ENCODE results near the gene MAD1L1.

The MAD1L1 gene

DNA sequence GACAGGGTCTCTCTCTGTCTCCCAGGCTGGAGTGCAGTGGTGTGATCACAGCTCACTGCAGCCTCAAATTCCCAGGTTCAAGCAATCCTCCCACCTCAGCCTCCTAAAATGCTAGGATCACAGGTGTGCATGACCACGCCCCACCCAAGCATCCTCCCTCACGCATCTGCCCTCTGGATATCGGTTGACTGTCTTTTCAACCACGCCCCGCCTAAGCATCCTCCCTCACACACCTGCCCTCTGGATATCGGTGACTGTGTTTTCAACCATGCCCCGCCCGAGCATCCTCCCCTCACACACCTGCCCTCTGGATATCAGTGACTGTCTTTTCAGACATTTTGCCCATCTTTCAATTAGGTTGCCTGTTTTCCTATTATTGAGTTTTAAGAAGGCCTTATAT, 140.5 kb downstream of the MAD1L1 start:
- H3K36me3 ChIP-seq (ENCODE audit: control insufficient read depth, insufficient read depth, low read length): no peaks in the 10 kb centered on the region
- no peaks in the 10 kb centered on the region for H3K27me3 ChIP-seq (replicated peaks; ENCODE audit: control insufficient read depth, insufficient read depth, low read length, poor library complexity, severe bottlenecking)
- no peak overlapping the region for H3K4me3 ChIP-seq (ENCODE audit: insufficient read depth, low read depth, low read length, poor library complexity, severe bottlenecking)
- H3K4me1 ChIP-seq (ENCODE audit: control insufficient read depth, insufficient read depth, low read length, poor library complexity, severe bottlenecking): no peaks in the 10 kb centered on the region
- no peak overlapping the region for H3K27ac ChIP-seq (ENCODE audit: insufficient read depth, low read length, poor library complexity, severe bottlenecking)
- no peaks in the 10 kb centered on the region for H3K9me3 ChIP-seq (ENCODE audit: control insufficient read depth, low read length)
- no peak for DNase-seq

DNA sequence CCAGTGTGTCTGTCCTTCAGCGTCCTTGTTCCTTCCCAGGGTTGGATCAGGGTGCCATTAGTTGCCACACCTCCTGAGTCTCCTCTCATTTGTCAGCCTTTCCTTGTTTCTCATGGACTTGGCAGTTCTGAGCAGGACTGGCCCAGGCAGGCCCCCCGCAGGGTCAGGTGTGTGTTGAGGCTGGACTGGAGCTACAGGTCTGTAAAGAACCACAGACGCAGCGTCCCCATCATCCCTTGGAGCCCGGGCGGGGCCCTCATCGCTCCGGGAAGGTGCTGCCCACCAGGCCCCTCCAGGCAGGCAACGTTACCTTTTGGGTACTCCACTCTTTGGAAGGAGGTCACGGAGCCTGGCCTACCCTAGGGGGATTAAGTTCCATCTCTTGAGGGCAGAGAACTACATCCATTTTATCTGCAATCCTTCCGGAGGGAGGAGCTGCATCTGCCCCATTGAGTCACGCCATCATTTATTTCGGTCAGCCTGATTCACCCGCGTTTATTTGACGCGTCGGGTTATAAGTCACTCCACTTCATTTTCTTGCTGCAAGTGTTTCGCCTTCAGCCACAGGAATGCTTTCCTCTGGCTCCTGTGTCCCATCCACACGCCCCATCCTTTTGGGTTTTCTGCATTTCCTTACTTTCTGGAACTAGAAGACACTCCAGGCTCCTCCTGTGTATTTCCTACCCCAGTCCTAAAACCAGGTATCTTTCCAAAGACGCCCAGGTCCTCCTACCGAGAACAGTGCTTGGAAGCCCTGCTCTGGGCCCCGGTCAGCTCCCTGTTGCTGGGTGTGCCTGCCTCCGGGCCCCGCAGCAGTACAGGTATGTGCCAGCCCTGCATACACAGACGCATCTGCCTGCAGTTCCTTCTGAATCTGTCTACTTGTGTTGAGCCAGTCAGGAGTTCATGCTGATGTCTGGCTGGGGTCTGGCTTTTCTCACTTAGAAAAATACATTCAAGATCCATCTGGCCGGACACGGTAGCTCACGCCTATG, 141.9 kb downstream of the MAD1L1 start:
- no peaks in the 10 kb centered on the region for H3K27me3 ChIP-seq (replicated peaks; ENCODE audit: control insufficient read depth, insufficient read depth, low read length, poor library complexity, severe bottlenecking)
- no peaks in the 10 kb centered on the region for H3K36me3 ChIP-seq (ENCODE audit: control insufficient read depth, insufficient read depth, low read length)
- H3K27ac ChIP-seq (ENCODE audit: insufficient read depth, low read length, poor library complexity, severe bottlenecking): no peak overlapping the region
- H3K4me1 ChIP-seq (ENCODE audit: control insufficient read depth, insufficient read depth, low read length, poor library complexity, severe bottlenecking): no peaks in the 10 kb centered on the region
- no peaks in the 10 kb centered on the region for H3K9me3 ChIP-seq (ENCODE audit: control insufficient read depth, low read length)
- no peak overlapping the region for H3K4me3 ChIP-seq (ENCODE audit: insufficient read depth, low read depth, low read length, poor library complexity, severe bottlenecking)
- DNase-seq: no peak

DNA sequence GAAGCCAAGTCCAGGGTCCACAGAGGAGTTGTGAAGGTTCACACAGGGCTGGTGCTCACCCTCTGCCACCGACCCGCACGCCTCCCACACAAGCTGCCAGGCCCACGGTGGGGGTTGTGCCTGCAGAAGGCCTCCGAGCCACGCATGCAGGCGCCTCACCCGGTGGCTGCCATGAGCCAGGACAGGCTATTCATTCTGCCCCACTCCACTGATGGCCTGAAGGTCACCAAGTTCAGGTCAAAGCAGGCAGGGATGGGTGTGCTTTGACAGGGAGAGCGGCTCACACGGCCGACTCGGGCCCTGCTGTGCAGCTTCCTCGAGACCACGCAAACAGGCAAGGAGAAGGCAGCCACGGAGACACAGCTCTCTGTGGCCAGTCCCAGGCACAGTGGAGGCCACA, 143.9 kb downstream of the MAD1L1 start:
- Histone ChIP-seq H3K4me1 (ENCODE audit: control insufficient read depth, insufficient read depth, low read length, poor library complexity, severe bottlenecking) (no peaks in the 10 kb centered on the region), H3K27me3 (replicated peaks; ENCODE audit: control insufficient read depth, insufficient read depth, low read length, poor library complexity, severe bottlenecking) (no peaks in the 10 kb centered on the region), H3K4me3 (ENCODE audit: insufficient read depth, low read depth, low read length, poor library complexity, severe bottlenecking) (no peak overlapping the region), H3K27ac (ENCODE audit: insufficient read depth, low read length, poor library complexity, severe bottlenecking) (no peak overlapping the region), H3K36me3 (ENCODE audit: control insufficient read depth, insufficient read depth, low read length) (no peaks in the 10 kb centered on the region), H3K9me3 (ENCODE audit: control insufficient read depth, low read length) (no peaks in the 10 kb centered on the region)
- no peak for DNase-seq

- Histone ChIP-seq H3K27me3 (replicated peaks; ENCODE audit: control insufficient read depth, insufficient read depth, low read length, poor library complexity, severe bottlenecking) (no peaks in the 10 kb centered on the region), H3K9me3 (ENCODE audit: control insufficient read depth, low read length) (no peaks in the 10 kb centered on the region), H3K36me3 (ENCODE audit: control insufficient read depth, insufficient read depth, low read length) (no peaks in the 10 kb centered on the region), H3K27ac (ENCODE audit: insufficient read depth, low read length, poor library complexity, severe bottlenecking) (no peak overlapping the region), H3K4me3 (ENCODE audit: insufficient read depth, low read depth, low read length, poor library complexity, severe bottlenecking) (no peak overlapping the region), H3K4me1 (ENCODE audit: control insufficient read depth, insufficient read depth, low read length, poor library complexity, severe bottlenecking) (no peaks in the 10 kb centered on the region)
- DNase-seq: no peak
Observed at GRCh38 chr7:2087744-2088143, 145.0 kb downstream of the MAD1L1 start.

DNA sequence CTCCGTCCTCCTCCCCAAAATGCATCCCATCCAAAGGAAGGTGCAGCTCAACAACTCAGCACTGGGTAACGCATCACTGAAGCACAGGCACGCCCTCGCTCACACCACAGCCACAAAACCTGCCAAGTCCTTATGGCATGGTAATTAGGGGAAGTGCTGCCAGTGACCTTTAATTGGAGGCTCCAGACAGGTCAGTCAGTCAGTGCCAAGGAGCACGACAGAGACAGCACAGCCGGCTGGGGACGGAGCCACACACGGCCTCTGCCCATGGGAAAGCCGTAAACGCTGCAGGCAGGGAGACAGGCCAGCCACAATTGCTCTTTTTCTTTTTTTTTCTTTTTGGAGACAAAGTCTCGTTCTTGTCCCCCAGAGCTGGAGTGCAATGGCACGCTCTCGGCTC, 146.5 kb downstream of the MAD1L1 start:
- Histone ChIP-seq H3K4me1 (ENCODE audit: control insufficient read depth, insufficient read depth, low read length, poor library complexity, severe bottlenecking) (no peaks in the 10 kb centered on the region), H3K36me3 (ENCODE audit: control insufficient read depth, insufficient read depth, low read length) (no peaks in the 10 kb centered on the region), H3K4me3 (ENCODE audit: insufficient read depth, low read depth, low read length, poor library complexity, severe bottlenecking) (no peak overlapping the region), H3K27me3 (replicated peaks; ENCODE audit: control insufficient read depth, insufficient read depth, low read length, poor library complexity, severe bottlenecking) (no peaks in the 10 kb centered on the region), H3K27ac (ENCODE audit: insufficient read depth, low read length, poor library complexity, severe bottlenecking) (no peak overlapping the region), H3K9me3 (ENCODE audit: control insufficient read depth, low read length) (no peaks in the 10 kb centered on the region)
- DNase-seq: no peak

GRCh38 chr7:2085804-2086203, 146.9 kb downstream of the MAD1L1 start:
- H3K4me3 ChIP-seq (ENCODE audit: insufficient read depth, low read depth, low read length, poor library complexity, severe bottlenecking): no peak overlapping the region
- H3K27ac ChIP-seq (ENCODE audit: insufficient read depth, low read length, poor library complexity, severe bottlenecking): no peak overlapping the region
- H3K27me3 ChIP-seq (replicated peaks; ENCODE audit: control insufficient read depth, insufficient read depth, low read length, poor library complexity, severe bottlenecking): no peaks in the 10 kb centered on the region
- no peaks in the 10 kb centered on the region for H3K9me3 ChIP-seq (ENCODE audit: control insufficient read depth, low read length)
- no peaks in the 10 kb centered on the region for H3K4me1 ChIP-seq (ENCODE audit: control insufficient read depth, insufficient read depth, low read length, poor library complexity, severe bottlenecking)
- H3K36me3 ChIP-seq (ENCODE audit: control insufficient read depth, insufficient read depth, low read length): no peaks in the 10 kb centered on the region
- DNase-seq: no peak

DNA sequence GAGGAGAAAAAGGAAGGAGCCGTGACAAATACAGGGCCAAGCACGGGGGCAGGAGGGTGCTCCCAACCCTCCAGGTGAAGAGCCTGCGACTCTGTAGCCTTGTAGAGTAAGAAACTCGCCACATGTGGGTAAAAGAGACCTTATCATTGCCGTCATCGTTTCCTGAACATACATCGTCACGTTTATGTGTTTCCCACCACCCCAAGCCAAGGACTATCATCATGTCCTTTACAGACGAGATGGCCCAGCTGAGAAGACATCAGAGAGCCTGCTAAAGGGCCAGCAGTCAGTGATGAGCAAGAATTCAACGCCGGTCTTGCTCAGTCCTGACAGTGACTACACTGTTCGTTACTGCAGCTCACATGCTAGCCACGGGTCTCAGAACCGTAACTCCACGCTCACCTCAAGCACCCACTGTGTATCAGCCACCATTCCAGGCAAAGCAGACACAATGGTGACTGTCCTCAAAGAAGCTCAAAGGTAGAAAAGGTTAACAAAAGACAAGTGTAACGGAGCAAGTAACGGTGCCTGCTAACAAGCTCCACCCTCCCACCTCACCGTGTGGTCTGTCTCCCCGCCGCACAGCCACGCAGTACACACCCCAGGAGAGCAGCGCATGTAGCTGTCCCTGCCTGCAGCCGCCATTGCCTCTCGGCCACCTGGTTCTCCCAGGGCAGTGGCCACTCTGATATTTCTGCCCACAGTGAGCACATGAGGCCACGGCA, 147.8 kb downstream of the MAD1L1 start:
- no peaks in the 10 kb centered on the region for H3K36me3 ChIP-seq (ENCODE audit: control insufficient read depth, insufficient read depth, low read length)
- H3K9me3 ChIP-seq (ENCODE audit: control insufficient read depth, low read length): no peaks in the 10 kb centered on the region
- H3K27me3 ChIP-seq (replicated peaks; ENCODE audit: control insufficient read depth, insufficient read depth, low read length, poor library complexity, severe bottlenecking): no peaks in the 10 kb centered on the region
- H3K27ac ChIP-seq (ENCODE audit: insufficient read depth, low read length, poor library complexity, severe bottlenecking): no peak overlapping the region
- no peak overlapping the region for H3K4me3 ChIP-seq (ENCODE audit: insufficient read depth, low read depth, low read length, poor library complexity, severe bottlenecking)
- no peaks in the 10 kb centered on the region for H3K4me1 ChIP-seq (ENCODE audit: control insufficient read depth, insufficient read depth, low read length, poor library complexity, severe bottlenecking)
- no peak for DNase-seq

DNA sequence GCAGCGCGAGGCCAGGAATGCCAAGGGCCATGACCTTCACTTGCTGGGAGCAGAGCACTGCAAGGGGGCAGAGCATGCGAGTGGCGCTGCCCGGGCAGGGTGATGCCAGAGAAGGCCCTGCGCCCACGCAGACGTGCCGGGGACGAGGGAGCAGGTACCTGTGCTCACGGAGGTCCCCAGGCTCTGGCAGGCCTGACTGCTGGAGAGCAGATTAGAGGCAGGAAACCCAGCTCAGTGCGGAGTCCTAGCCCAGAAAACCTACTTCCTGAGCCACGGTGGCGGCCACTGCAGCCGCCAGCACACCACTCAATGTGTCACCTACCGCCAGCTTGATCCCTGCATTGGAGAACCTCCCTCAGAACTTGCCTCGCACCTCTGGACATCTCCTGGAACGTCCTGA, 148.4 kb downstream of the MAD1L1 start:
- Histone ChIP-seq H3K27me3 (replicated peaks; ENCODE audit: control insufficient read depth, insufficient read depth, low read length, poor library complexity, severe bottlenecking) (no peaks in the 10 kb centered on the region), H3K36me3 (ENCODE audit: control insufficient read depth, insufficient read depth, low read length) (no peaks in the 10 kb centered on the region)
- no peak for DNase-seq

DNA sequence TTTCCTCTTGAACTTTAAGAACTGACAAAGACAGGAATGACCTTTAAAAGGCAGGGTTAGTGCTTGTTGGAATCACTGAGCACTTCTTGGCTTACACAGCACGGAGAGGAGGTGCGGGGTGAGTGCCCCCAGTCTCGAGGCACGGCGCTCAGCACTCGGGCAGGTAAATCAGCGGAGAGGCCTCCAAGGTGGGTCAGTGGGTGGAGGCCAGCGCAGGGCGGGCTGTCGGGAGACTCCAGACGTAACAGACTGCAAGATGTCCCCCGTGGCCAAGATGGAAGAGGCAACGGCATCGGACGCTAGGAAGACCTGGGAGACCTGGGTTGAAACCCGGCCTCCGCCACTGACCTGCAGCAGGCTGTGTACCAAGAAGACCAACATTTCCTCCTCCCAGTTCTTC, 149.4 kb downstream of the MAD1L1 start:
- H3K4me1 ChIP-seq (ENCODE audit: control insufficient read depth, insufficient read depth, low read length, poor library complexity, severe bottlenecking): no peaks in the 10 kb centered on the region
- H3K36me3 ChIP-seq (ENCODE audit: control insufficient read depth, insufficient read depth, low read length): no peaks in the 10 kb centered on the region
- no peak overlapping the region for H3K27ac ChIP-seq (ENCODE audit: insufficient read depth, low read length, poor library complexity, severe bottlenecking)
- DNase-seq: no peak
- H3K4me3 ChIP-seq (ENCODE audit: insufficient read depth, low read depth, low read length, poor library complexity, severe bottlenecking): no peak overlapping the region
- H3K9me3 ChIP-seq (ENCODE audit: control insufficient read depth, low read length): no peaks in the 10 kb centered on the region
- no peaks in the 10 kb centered on the region for H3K27me3 ChIP-seq (replicated peaks; ENCODE audit: control insufficient read depth, insufficient read depth, low read length, poor library complexity, severe bottlenecking)

More for the DNA sequence above, 148.4 kb downstream of the MAD1L1 start:
- Histone ChIP-seq H3K9me3 (ENCODE audit: control insufficient read depth, low read length) (no peaks in the 10 kb centered on the region), H3K4me3 (ENCODE audit: insufficient read depth, low read depth, low read length, poor library complexity, severe bottlenecking) (no peak overlapping the region), H3K27ac (ENCODE audit: insufficient read depth, low read length, poor library complexity, severe bottlenecking) (no peak overlapping the region), H3K4me1 (ENCODE audit: control insufficient read depth, insufficient read depth, low read length, poor library complexity, severe bottlenecking) (no peaks in the 10 kb centered on the region)

Data from effector memory CD4-positive, alpha-beta T cell (primary cell).